AG04449 (cell line): ENCODE results near the gene GATA5.

Experiments
- CTCF ChIA-PET: fragments of 350-600 bp; formaldehyde crosslinking; extraction: SDS; loops from one replicate; lab custom pipeline; 2021; ENCODE audit warnings: antibody characterized with exemption; lab: Yijun Ruan, JAX
- POLR2A ChIA-PET: fragments of 400-600, 350-600 bp; formaldehyde crosslinking; extraction: SDS; loops from one replicate; lab custom pipeline; 2020; ENCODE audit warnings: antibody characterized with exemption, inconsistent platforms; lab: Yijun Ruan, JAX
- DNase-seq: peaks from one replicate; pipeline ENCODE4 v3.0.0-alpha.2; 2010; ENCODE audit warnings: low read depth, low spot score
- H3K4me3 ChIP-seq: 2 replicates; pipeline ENCODE4 v1.5.1; 2011; ENCODE audit warnings: low read depth, mild to moderate bottlenecking, control low read depth, low read length
- CTCF ChIP-seq: IDR thresholded peaks from one replicate; pipeline ENCODE4 v1.5.1; 2011; ENCODE audit warnings: mild to moderate bottlenecking, moderate library complexity, low read length, control low read depth, inconsistent platforms; ENCODE audit not compliant: insufficient read depth; ENCODE audit errors: missing control alignments

GATA5 gene

GRCh38 chr20:62451156-62451767, 24.5 kb downstream of the GATA5 start:
- CTCF ChIA-PET: no interaction called here
- no peak for TF ChIP-seq CTCF
- POLR2A ChIA-PET: no interaction called here

GRCh38 chr20:62449951-62450691, 25.7 kb downstream of the GATA5 start:
- no peak for TF ChIP-seq CTCF
- H3K4me3 ChIP-seq: no peak overlapping the region
- no peak for DNase-seq
- ChIA-PET CTCF (no interaction called here), POLR2A (no interaction called here)

More at GRCh38 chr20:62451156-62451767, 24.5 kb downstream of the GATA5 start:
- no peak for DNase-seq
- H3K4me3 ChIP-seq: no peak overlapping the region

GRCh38 chr20:62448788-62449187, 27.0 kb downstream of the GATA5 start:
- CTCF ChIA-PET: no interaction called here
- DNase-seq: no peak
- no peak overlapping the region for H3K4me3 ChIP-seq
- TF ChIP-seq CTCF: no peak
- POLR2A ChIA-PET: no interaction called here

GRCh38 chr20:62448038-62448437, 27.8 kb downstream of the GATA5 start:
- no peak for DNase-seq
- H3K4me3 ChIP-seq: no peak overlapping the region
- no peak for TF ChIP-seq CTCF
- CTCF ChIA-PET: no interaction called here
- POLR2A ChIA-PET: no interaction called here

GRCh38 chr20:62446888-62447869, 28.6 kb downstream of the GATA5 start:
- CTCF ChIA-PET: no interaction called here
- DNase-seq: no peak
- POLR2A ChIA-PET: no interaction called here
- no peak for TF ChIP-seq CTCF
- H3K4me3 ChIP-seq: no peak overlapping the region
